HEK293 (cell line): ENCODE data around the gene DERL2.

Experiments
- GLI4 ChIP-seq: fragments of 450-650 bp; formaldehyde crosslinking; IDR thresholded peaks from 2 replicates; pipeline ENCODE4 v1.5.1; 2016; ENCODE audit warnings: missing biosample characterization, missing genetic modification characterization
- ZBTB11 ChIP-seq: fragments of 450-650 bp; formaldehyde crosslinking; conservative IDR thresholded peaks from 2 replicates; pipeline ENCODE4 v1.5.1; 2016; ENCODE audit warnings: low read depth, missing biosample characterization, missing genetic modification characterization
- TF ChIP-seq, protein P1 (sequence below): fragments of 450-650 bp; formaldehyde crosslinking; IDR thresholded peaks from 2 replicates; pipeline ENCODE4 v1.5.1; 2016; ENCODE audit warnings: missing biosample characterization, missing genetic modification characterization
- TF ChIP-seq, protein P2 (sequence below): fragments of 450-650 bp; formaldehyde crosslinking; IDR thresholded peaks from 2 replicates; pipeline ENCODE4 v1.5.1; 2017; ENCODE audit warnings: missing biosample characterization, missing genetic modification characterization

GRCh38 chr17:5425826-5426225 lies 60.2 kb downstream of the DERL2 start:
- no peak for TF ChIP-seq GLI4 (tag by site-specific recombination)
- TF ChIP-seq, protein P1, sequence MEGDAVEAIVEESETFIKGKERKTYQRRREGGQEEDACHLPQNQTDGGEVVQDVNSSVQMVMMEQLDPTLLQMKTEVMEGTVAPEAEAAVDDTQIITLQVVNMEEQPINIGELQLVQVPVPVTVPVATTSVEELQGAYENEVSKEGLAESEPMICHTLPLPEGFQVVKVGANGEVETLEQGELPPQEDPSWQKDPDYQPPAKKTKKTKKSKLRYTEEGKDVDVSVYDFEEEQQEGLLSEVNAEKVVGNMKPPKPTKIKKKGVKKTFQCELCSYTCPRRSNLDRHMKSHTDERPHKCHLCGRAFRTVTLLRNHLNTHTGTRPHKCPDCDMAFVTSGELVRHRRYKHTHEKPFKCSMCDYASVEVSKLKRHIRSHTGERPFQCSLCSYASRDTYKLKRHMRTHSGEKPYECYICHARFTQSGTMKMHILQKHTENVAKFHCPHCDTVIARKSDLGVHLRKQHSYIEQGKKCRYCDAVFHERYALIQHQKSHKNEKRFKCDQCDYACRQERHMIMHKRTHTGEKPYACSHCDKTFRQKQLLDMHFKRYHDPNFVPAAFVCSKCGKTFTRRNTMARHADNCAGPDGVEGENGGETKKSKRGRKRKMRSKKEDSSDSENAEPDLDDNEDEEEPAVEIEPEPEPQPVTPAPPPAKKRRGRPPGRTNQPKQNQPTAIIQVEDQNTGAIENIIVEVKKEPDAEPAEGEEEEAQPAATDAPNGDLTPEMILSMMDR (tag by site-specific recombination), result no peak
- no peak for TF ChIP-seq ZBTB11 (tag by site-specific recombination)
- TF ChIP-seq, protein P2, sequence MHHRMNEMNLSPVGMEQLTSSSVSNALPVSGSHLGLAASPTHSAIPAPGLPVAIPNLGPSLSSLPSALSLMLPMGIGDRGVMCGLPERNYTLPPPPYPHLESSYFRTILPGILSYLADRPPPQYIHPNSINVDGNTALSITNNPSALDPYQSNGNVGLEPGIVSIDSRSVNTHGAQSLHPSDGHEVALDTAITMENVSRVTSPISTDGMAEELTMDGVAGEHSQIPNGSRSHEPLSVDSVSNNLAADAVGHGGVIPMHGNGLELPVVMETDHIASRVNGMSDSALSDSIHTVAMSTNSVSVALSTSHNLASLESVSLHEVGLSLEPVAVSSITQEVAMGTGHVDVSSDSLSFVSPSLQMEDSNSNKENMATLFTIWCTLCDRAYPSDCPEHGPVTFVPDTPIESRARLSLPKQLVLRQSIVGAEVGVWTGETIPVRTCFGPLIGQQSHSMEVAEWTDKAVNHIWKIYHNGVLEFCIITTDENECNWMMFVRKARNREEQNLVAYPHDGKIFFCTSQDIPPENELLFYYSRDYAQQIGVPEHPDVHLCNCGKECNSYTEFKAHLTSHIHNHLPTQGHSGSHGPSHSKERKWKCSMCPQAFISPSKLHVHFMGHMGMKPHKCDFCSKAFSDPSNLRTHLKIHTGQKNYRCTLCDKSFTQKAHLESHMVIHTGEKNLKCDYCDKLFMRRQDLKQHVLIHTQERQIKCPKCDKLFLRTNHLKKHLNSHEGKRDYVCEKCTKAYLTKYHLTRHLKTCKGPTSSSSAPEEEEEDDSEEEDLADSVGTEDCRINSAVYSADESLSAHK (tag by site-specific recombination), result no peak
